GM12891 (cell line): ENCODE measurements around the gene SMYD1.

ENCODE experiments used
- POLR2A ChIP-seq: IDR thresholded peaks from 2 replicates; pipeline ENCODE4 v1.6.1; 2011; ENCODE audit warnings: low read depth, low read length, control low read depth
- POLR2AphosphoS5 ChIP-seq: IDR thresholded peaks from 2 replicates; pipeline ENCODE4 v1.6.1; 2011; ENCODE audit warnings: low read depth, low read length, control low read depth
- TAF1 ChIP-seq: IDR thresholded peaks from 2 replicates; pipeline ENCODE4 v1.6.1; 2011; ENCODE audit warnings: low read depth, low read length, control low read depth

DNA sequence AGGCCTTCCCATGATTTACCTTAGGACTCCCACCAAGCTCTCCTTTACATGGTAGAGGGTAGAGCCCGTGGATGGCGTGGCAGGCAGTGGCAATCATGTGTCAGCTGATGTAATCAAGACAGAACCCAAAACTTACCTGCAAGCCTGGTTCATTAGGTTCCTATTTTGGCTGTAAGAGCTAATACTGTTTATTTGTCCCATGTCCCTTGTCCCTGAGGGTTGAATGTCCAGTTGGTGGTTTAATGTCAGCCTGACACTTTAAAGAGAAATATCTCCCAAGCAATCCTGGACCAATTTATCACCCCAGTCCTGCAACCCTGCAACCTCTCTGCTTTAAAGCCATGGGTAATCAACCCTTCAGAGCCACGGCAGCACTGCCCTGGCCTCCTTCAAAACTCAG is 66.2 kb downstream of the SMYD1 start:
- no peak for TF ChIP-seq POLR2AphosphoS5
- no peak for TF ChIP-seq TAF1
- no peak for TF ChIP-seq POLR2A
